Muscle layer of colon (tissue), 2 donors: ENCODE data around the gene CNTNAP5.

ENCODE experiments used
- H3K27ac ChIP-seq: one replicate; pipeline ENCODE4 v1.7.0; 2013; ENCODE audit warnings: low read depth, mild to moderate bottlenecking, low read length, moderate library complexity
- H3K27me3 ChIP-seq, 2 donors: one replicate each; pipeline ENCODE4 v1.7.0; 2013; ENCODE audit warnings: low read length in 2 of 2, mild to moderate bottlenecking in 2 of 2; ENCODE audit not compliant: insufficient read depth in 2 of 2, control insufficient read depth in 1 of 2
- H3K36me3 ChIP-seq: one replicate; pipeline ENCODE4 v1.7.0; 2013; ENCODE audit warnings: mild to moderate bottlenecking, low read length; ENCODE audit not compliant: insufficient read depth
- H3K4me1 ChIP-seq: one replicate; pipeline ENCODE4 v1.7.0; 2013; ENCODE audit warnings: mild to moderate bottlenecking, low read length; ENCODE audit not compliant: insufficient read depth
- H3K4me3 ChIP-seq, 2 donors: one replicate each; pipeline ENCODE4 v1.7.0; 2013; ENCODE audit warnings: low read length in 2 of 2, low read depth in 1 of 2, mild to moderate bottlenecking in 1 of 2, moderate library complexity in 1 of 2
- H3K9ac ChIP-seq: one replicate; pipeline ENCODE4 v1.7.0; 2013; ENCODE audit warnings: low read length
- H3K9me3 ChIP-seq: one replicate; pipeline ENCODE4 v1.7.0; 2013; ENCODE audit warnings: mild to moderate bottlenecking, low read length
- donor health status: abdominal sarcoma.
- donor health status: Adenocarcinoma of cecum.

The CNTNAP5 gene

GRCh38 chr2:124121106-124121505 is 96.0 kb downstream of the CNTNAP5 start:
- Histone ChIP-seq H3K36me3 (no peaks in the 10 kb centered on the region), H3K4me1 (no peaks in the 10 kb centered on the region)

GRCh38 chr2:124121760-124122275 is 96.7 kb downstream of the CNTNAP5 start:
- Histone ChIP-seq H3K4me3 (no peak overlapping the region), H3K27me3 (no peaks in the 10 kb centered on the region), H3K4me1 (no peaks in the 10 kb centered on the region), H3K36me3 (no peaks in the 10 kb centered on the region), H3K9me3 (no peaks in the 10 kb centered on the region), H3K27ac (no peak overlapping the region), H3K9ac (no peak overlapping the region)

More at GRCh38 chr2:124121106-124121505, 96.0 kb downstream of the CNTNAP5 start:
- H3K9ac ChIP-seq: no peak overlapping the region
- H3K4me3 ChIP-seq: no peak overlapping the region
- H3K9me3 ChIP-seq: no peaks in the 10 kb centered on the region
- no peaks in the 10 kb centered on the region for H3K27me3 ChIP-seq
- H3K27ac ChIP-seq: no peak overlapping the region

- H3K36me3 ChIP-seq: no peaks in the 10 kb centered on the region
- H3K4me1 ChIP-seq: no peaks in the 10 kb centered on the region
- H3K27me3 ChIP-seq: no peaks in the 10 kb centered on the region
- no peak overlapping the region for H3K4me3 ChIP-seq
- H3K9me3 ChIP-seq: no peaks in the 10 kb centered on the region
- no peak overlapping the region for H3K9ac ChIP-seq
- no peak overlapping the region for H3K27ac ChIP-seq
These were observed 97.3 kb downstream of the CNTNAP5 start for GRCh38 chr2:124122340-124122739.

GRCh38 chr2:124131276-124131675 is 106.2 kb downstream of the CNTNAP5 start:
- Histone ChIP-seq H3K27ac (no peak overlapping the region), H3K4me3 (no peak overlapping the region), H3K27me3 (no peaks in the 10 kb centered on the region), H3K9me3 (no peaks in the 10 kb centered on the region), H3K36me3 (no peaks in the 10 kb centered on the region), H3K4me1 (no peaks in the 10 kb centered on the region), H3K9ac (no peak overlapping the region)

- H3K27ac ChIP-seq: no peak overlapping the region
- no peaks in the 10 kb centered on the region for H3K27me3 ChIP-seq
- no peak overlapping the region for H3K4me3 ChIP-seq
- no peaks in the 10 kb centered on the region for H3K4me1 ChIP-seq
- H3K9ac ChIP-seq: no peak overlapping the region
- no peaks in the 10 kb centered on the region for H3K9me3 ChIP-seq
- H3K36me3 ChIP-seq: no peaks in the 10 kb centered on the region
These were observed 111.0 kb downstream of the CNTNAP5 start for GRCh38 chr2:124136110-124136509.

- H3K9me3 ChIP-seq: no peaks in the 10 kb centered on the region
- H3K4me1 ChIP-seq: no peaks in the 10 kb centered on the region
- H3K4me3 ChIP-seq: no peak overlapping the region
- no peak overlapping the region for H3K27ac ChIP-seq
- H3K9ac ChIP-seq: no peak overlapping the region
- H3K36me3 ChIP-seq: no peaks in the 10 kb centered on the region
- H3K27me3 ChIP-seq: no peaks in the 10 kb centered on the region
These were observed 113.0 kb downstream of the CNTNAP5 start for GRCh38 chr2:124138076-124138475.

- H3K4me1 ChIP-seq: no peaks in the 10 kb centered on the region
- H3K4me3 ChIP-seq: no peak overlapping the region
- no peaks in the 10 kb centered on the region for H3K9me3 ChIP-seq
These were observed 120.9 kb downstream of the CNTNAP5 start for GRCh38 chr2:124145982-124146381.

GRCh38 chr2:124147552-124147951 is 122.5 kb downstream of the CNTNAP5 start:
- H3K9me3 ChIP-seq: no peaks in the 10 kb centered on the region
- no peak overlapping the region for H3K9ac ChIP-seq
- H3K4me1 ChIP-seq: no peaks in the 10 kb centered on the region
- no peak overlapping the region for H3K27ac ChIP-seq
- no peaks in the 10 kb centered on the region for H3K36me3 ChIP-seq
- no peak overlapping the region for H3K4me3 ChIP-seq
- H3K27me3 ChIP-seq: no peaks in the 10 kb centered on the region

More at GRCh38 chr2:124145982-124146381, 120.9 kb downstream of the CNTNAP5 start:
- H3K27ac ChIP-seq: no peak overlapping the region
- no peaks in the 10 kb centered on the region for H3K27me3 ChIP-seq
- H3K9ac ChIP-seq: no peak overlapping the region
- no peaks in the 10 kb centered on the region for H3K36me3 ChIP-seq

GRCh38 chr2:124149571-124149970 is 124.5 kb downstream of the CNTNAP5 start:
- Histone ChIP-seq H3K27ac (no peak overlapping the region), H3K4me1 (no peaks in the 10 kb centered on the region), H3K4me3 (no peak overlapping the region), H3K9me3 (no peaks in the 10 kb centered on the region), H3K27me3 (no peaks in the 10 kb centered on the region), H3K36me3 (no peaks in the 10 kb centered on the region), H3K9ac (no peak overlapping the region)

- Histone ChIP-seq H3K36me3 (no peaks in the 10 kb centered on the region), H3K9me3 (no peaks in the 10 kb centered on the region), H3K9ac (no peak overlapping the region), H3K4me1 (no peaks in the 10 kb centered on the region), H3K27me3 (no peaks in the 10 kb centered on the region), H3K27ac (no peak overlapping the region), H3K4me3 (no peak overlapping the region)
These were observed 126.6 kb downstream of the CNTNAP5 start for GRCh38 chr2:124151691-124152090.

- H3K36me3 ChIP-seq: no peaks in the 10 kb centered on the region
These were observed 128.6 kb downstream of the CNTNAP5 start for GRCh38 chr2:124153713-124154112.

GRCh38 chr2:124159166-124159565 is 134.1 kb downstream of the CNTNAP5 start:
- Histone ChIP-seq H3K4me1 (no peaks in the 10 kb centered on the region), H3K4me3 (no peak overlapping the region), H3K9ac (no peak overlapping the region), H3K27ac (no peak overlapping the region), H3K27me3 (no peaks in the 10 kb centered on the region), H3K36me3 (no peaks in the 10 kb centered on the region), H3K9me3 (no peaks in the 10 kb centered on the region)

More at GRCh38 chr2:124153713-124154112, 128.6 kb downstream of the CNTNAP5 start:
- no peaks in the 10 kb centered on the region for H3K9me3 ChIP-seq
- no peaks in the 10 kb centered on the region for H3K27me3 ChIP-seq
- H3K27ac ChIP-seq: no peak overlapping the region
- no peak overlapping the region for H3K4me3 ChIP-seq
- H3K4me1 ChIP-seq: no peaks in the 10 kb centered on the region
- no peak overlapping the region for H3K9ac ChIP-seq
